Daoy (cell line): ENCODE data around the gene NAALADL1. TPM values are rescaled to one million over a fixed set of nuclear protein-coding genes. Genes with fewer than 3 reads are reported as not detected.
"Not testable (repeated sequence)": the region's sequence is repeated elsewhere in the genome, so short reads cannot be mapped to it uniquely, and the experiment has no call there.

ENCODE experiments used
- DNase-seq: peaks from one replicate; pipeline ENCODE4 v3.0.0-alpha.2; 2015; ENCODE audit warnings: low read depth
- total RNA-seq: library from RNA; depleted of rRNA; stranded (reverse); fragments of >200 nt; shearing (Covaris generic); gene quantifications from 2 replicates; pipeline ENCODE4 v1.2.3, GENCODE V29; 2014

Gene NAALADL1
- total RNA-seq, 1 experiment from 2014 or later, result not detected

DNA sequence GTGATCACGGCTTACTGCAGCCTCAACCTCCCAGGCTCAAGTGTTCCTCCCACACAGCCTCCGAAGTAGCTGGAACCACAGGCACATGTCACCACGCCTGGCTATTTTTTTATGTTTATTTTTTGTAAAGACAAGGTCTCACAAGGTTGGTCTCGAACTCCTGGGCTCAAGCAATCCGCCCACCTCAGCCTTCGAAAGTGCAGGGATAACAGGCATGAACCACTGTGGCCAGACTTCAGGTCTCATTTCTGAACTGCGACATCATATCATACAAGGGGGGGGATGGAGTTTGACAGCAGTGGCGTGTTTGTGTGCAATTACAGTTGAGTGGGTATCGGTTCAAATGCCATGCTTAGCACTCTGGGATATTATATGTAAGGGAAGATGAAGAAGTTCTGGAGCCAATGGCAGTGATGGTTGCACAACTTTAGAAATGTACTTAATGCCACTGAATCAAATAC, 6.9 kb downstream of the NAALADL1 start:
- peak; percentile 22 for DNase-seq

GRCh38 chr11:65047581-65048422, 10.6 kb downstream of the NAALADL1 start:
- DNase-seq, result no peak

DNA sequence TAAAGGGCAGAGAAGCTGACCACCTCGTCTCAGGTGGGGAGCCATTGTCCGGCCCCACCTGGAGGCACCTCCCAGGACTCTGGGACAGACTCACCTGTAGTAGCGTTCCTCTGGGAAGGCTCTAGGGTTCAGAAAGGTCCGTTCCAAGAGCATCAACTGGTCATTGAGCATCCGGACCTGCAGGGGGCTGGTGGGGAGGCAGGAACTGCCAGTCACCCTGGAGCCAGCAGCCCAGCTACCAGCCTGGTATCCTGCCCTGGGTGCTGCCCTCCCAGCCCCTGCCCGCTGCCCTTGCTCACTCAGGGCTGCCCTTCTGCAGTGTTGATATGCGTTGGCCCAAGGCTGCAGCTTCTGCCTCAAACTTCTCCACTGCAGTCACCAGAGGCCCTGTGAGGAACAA, 12.6 kb downstream of the NAALADL1 start:
- DNase-seq, result no peak

DNA sequence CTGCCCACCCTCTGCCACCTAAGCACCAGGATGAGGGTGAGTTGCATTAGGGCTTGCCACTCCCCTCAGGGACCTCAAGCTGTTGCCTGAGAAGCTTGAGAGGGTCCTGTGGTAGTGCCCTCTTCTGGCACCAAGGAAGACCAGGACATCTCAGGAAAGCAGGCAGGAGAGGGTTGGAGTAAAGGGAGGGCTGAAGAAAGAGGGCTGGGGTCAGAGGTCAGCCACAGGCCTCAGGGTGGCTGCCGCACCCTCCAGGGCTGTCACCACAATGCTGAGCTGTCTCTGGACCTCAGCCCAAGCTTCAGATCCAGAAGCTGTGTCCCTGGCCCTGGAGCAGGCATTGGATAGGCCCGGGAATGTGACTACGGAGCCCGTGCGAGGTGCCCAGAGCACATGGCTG, 13.3 kb downstream of the NAALADL1 start:
- no peak for DNase-seq

DNA sequence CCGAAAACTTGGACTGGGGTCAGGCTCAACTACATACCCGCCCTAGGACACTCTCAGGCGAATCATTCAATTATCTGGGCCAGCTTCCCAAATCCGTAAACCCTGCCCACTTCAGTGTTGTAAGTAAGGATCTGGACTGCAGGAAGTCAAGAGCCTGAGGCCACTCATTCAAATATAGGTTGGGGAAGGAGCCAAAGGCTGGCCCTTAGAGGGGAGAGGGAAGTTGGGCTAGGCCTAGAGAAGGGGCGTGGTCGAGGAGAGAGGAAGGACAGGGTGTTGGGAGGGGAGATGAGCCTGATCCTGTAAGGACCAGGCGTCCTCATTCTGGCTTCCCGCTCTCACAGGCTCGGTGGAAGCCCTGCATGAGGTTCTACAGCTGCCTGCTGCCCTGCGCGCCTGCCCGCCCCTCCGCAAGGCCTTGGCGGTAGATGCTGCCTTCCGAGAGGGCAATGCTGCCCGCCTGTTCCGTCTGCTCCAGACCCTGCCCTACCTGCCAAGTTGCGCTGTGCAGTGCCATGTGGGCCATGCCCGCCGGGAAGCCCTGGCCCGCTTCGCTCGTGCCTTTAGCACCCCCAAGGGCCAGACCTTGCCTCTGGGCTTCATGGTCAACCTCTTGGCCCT, 14.4 kb downstream of the NAALADL1 start:
- no peak for DNase-seq

DNA sequence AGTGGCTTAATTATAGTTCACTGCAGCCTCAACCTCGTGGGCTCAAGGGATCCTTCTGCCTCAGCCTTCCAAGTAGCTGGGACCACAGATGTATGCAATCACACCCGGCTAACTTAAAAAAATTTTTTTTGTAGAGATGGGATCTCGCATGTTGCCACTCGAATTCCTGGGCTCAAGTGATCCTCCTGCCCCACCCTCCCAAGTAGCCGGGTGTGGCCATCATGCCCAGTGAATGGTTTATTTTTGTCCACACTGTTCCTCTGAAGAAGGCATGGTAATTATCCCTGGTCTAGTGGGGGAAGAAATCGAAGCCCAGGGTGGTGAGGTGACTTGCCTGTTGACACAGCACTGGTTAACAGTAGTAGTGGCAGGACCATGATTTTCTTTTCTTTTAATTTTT, 15.5 kb downstream of the NAALADL1 start:
- DNase-seq, result no peak

- DNase-seq, result peak; percentile 98
These were observed 17.3 kb downstream of the NAALADL1 start, which contains the start of gene SAC3D1 for GRCh38 chr11:65040847-65041622. TSS of gene SAC3D1 (plus strand) at chr11:65041210. CDS start at chr11:65041293, 83 bp downstream.

DNA sequence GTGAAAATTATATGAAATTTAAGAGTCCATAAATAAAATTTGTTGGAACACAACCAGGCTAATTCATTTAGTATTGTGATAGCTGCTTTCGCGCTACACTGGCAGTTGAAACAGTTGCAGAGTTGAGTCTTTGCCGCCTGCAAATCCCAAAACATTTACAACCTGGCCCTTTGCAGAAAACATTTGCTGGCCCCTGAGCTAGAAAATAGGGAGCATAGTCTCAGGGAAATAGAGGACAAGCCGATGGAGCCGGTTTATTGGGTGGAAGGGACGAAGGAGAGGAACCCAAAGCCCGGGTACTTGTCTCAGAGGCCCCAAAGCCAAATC, 17.9 kb downstream of the NAALADL1 start:
- no peak for DNase-seq

DNA sequence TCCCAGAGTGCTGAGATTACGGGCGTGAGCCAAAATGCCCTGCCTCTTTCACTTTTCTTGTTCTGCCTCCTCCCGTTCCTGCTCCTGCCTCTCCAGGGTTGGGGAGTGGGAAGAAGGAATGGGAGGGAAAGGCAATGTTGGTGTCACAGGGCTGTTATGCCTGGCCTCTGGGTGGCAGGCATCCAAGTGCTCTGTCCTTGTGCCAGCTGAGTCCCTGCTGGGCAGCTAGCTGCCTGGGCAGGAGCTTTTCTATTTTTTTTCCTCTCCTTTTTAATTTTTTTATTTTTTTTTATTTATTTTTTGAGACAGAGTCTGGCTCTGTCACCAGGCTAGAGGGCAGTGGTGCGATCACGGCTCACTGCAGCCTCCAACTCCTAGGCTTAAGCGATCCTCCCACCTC, 21.4 kb downstream of the NAALADL1 start:
- no peak for DNase-seq

DNA sequence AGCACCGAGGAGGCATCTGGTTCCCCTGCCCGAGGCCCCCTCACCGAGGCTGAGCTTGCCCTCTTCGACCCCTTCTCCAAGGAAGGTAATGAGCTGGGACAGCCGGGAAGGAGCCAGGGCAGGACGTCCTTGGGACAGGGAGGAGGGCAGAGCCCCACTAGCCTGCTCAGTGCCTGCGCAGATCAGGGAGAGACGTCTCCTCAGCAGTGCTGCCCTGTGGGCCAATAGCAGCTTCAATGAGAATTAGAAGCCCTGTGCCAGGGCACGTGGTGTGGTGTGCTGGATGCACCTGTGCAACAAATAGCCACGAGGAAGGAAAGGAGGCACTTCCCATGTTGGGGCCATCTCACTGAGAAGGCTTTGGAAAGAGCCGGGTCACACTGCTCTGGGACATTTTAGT, 22.8 kb downstream of the NAALADL1 start:
- no peak for DNase-seq

DNA sequence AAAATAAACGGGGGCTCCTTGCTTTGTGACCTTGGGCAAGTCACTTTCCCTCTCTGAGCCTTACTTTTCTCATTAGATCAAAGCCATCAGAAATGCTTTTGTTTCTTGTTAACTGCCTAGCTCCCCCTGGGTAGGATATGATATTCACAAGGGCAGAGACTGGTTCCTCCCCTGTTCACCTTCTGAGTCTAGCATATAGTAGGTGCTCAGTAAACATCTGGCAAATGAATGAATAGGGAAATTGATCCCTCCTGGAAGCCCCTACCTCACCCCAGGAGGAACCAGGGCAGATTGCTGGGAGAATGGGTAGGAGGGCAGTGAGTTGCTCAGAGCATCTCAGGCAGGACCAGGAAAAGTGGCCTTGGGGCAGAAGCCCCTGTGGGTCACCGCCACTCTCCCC, 23.9 kb downstream of the NAALADL1 start:
- no peak for DNase-seq

GRCh38 chr11:65032216-65032615, 26.1 kb downstream of the NAALADL1 start:
- DNase-seq, result no peak

GRCh38 chr11:65027213-65028067, 30.9 kb downstream of the NAALADL1 start, which contains the start of gene SNX15:
TSS of gene SNX15 (plus strand) at chr11:65027439. CDS start at chr11:65027538, 99 bp downstream.
- peak; percentile 96 for DNase-seq

DNA sequence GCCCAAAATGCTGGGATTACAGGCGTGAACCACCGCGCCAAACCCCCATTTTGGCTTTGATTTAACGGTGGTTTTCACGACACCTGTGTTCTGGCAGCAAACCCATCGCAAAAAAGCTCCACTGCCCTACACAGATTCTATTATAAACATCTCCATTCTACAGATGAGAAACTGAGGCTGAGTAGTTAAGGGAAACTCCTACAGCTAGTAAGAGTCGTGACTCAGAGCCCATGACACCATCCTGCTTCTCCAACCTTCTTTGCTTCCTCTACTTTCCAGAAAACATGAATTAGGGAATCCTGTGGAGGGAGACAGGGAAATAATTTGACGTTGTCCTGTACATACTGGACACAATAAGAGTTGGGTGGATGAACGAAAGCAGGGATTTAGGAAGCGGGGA, 31.5 kb downstream of the NAALADL1 start:
- DNase-seq, result no peak

- not testable (repeated sequence) for DNase-seq
These were observed 34.9 kb downstream of the NAALADL1 start for GRCh38 chr11:65023502-65023901.

DNA sequence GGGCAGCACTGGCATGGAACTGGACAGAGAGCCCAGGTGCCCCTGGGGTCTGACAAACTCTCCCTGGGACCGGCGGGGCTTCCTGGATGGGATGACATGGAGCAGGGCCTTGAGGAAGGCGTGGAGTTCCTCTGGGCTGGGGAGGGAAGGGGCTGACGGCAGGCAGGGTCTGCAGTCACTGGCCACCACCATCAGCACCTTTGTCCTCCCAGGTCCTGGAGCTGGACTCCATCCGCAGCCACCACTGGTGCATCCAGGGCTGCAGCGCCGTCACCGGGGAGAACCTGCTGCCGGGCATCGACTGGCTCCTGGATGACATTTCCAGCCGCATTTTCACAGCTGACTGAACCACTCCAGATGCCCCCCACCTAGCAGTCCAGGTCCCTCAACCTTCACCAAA, 36.8 kb downstream of the NAALADL1 start:
- DNase-seq, result no peak

DNA sequence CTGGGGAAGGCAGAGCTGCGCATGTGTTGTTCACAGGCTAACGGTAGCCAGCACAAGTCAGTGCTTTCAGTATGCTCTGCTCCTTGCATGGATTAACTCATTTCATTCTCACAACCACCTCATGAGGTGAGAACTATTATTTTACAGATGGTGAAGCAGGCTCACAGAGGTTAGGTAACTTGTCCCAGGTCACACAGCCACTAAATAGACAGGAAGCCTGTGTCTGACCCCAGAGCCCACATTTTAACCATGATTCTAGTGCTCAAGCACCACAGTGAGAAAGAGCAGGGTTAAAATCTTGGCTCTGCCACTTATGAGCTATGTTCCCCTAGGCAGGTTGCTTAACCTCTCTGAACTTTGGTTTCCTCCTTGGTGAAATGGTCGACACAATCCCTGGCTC, 37.4 kb downstream of the NAALADL1 start:
- DNase-seq, result no peak

DNA sequence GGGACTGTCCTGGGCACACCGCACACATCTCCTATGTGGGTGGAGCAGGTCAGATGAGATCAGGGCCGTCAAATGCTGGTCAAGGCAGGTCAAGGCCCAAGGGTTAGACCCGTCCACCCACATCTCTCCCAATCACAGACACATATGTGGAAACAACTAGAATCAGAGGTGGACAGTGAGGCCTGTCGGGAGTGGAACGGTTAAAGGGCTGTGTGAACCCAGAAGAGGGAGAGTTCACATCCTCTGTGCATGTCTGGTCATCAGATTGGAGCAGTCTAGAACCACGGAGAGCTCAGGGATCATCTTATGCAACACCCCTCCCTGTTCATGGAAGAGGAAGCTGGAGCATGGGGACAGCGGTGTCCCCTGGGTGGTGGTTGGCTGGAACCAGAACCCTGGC, 38.5 kb downstream of the NAALADL1 start:
- DNase-seq, result no peak

DNA sequence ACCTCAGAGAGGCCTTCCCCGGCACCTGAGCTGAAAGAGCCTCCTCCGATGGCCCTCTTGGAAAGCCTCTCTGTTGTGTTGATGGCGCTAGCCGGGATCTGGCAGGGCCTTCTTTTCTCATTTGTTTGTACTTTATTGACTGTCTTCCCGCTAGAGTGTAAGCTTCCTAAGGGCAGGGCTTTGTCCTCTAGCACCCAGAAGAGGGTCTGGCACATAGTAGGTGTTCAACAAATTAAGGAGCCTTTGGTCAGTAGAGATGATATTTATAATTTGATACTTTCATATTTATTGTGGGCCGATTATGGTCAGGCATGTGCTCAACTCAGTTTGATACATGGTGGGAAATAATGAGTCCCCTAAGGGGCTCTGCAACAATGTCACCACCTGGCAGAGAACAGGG, 40.4 kb downstream of the NAALADL1 start:
- DNase-seq, result no peak

DNA sequence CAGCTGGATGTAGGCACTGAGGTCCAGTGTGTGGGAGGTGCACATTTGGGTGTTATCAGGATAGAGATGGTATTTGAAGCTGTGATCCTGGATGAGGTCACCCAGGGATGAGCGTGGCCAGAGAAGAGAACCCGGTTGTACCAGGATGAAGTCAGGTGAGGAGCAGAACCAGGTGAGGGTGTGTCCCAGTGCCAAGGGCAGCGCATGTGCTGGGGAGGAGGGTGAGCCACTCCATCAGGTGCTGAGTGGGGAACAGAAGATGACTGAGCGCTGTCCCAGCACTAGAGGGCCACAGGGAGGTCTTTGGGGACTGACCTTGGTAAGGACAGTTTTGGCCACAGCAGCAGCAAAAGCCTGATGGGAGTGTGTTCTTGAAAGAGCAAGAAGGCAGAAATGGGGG, 41.6 kb downstream of the NAALADL1 start:
- no peak for DNase-seq

DNA sequence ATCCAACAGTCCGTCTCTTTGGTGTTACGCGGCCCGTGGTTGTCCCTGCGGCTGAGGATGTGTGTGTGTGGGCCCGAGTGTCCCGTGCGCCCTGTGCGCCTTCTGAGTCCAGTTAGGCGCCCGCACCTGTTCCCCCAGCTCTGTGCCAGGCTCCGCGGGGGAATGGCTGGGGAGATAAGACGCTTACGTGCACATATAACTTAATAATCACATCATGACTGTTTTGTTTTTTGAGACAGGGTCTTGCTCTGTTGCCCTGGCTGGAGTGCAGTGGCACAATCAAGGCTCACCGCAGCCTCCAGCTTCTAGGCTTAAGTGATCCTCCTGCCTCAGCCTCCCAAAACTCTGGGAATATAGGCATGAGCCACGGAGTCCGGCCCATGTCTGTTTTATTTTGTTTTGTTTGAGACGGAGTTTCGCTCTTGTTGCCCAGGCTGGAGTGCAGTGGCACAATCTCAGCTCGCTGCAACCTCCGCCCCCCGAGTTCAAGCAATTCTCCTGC, 43.6 kb downstream of the NAALADL1 start:
- DNase-seq, result no peak
